ENCODE results near the gene CCDC78. TPM values are rescaled to one million over a fixed set of nuclear protein-coding genes. Genes with fewer than 3 reads are reported as not detected.

CCDC78 gene
- total RNA-seq = 3.7 and 4.7 TPM in 2 replicates

DNA sequence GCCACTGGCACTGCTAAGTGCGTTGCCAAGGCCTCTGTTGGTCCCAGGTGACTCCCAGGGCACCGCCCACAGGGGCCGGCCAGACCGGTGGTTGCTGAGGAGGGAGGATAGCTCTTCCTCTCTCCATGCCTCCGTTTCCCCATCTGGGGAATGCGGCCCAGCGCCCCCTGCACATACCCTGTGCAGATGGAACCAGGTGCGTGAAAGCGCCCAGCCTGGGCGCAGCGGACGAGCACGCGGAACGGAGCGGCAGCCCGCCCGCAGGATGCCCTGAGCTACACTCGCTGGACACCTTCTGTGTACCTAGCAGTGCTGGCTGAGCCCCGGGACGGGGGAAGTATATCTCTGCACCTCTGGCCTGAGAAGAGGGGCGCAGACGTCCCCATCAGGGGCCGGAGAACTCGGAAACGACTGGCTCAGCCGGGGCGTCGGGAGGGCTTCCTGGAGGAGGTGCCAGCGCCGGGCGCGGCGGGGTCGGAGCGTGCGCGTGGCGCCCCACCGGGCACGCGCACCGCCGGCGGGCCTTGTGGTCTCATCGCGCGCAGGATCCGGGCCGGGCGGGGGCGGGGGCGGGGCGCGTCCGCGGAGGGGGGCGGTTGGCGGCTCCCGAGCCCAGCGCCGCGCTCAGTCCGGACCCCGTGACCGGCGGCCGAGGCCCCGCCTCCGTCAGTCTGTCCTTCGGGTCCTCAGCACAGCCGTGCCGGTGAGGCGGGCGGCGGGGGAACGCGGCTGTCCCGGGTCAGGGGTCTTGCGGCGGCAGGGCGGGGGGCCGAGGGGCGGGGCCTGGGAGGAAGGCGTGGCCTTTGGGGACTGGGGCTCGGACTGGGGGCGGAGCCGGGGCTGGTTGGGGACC lies at the start of gene CCDC78, which contains the start of gene HAGHL:
Gene CCDC78, minus strand, starts transcription at position 6 of the 853 bp plus-strand sequence. CDS start 76 bp downstream, outside the sequence.
Gene HAGHL, plus strand, starts transcription at position 669 of the 853 bp plus-strand sequence. CDS start 404 bp downstream, outside the sequence.

DNA sequence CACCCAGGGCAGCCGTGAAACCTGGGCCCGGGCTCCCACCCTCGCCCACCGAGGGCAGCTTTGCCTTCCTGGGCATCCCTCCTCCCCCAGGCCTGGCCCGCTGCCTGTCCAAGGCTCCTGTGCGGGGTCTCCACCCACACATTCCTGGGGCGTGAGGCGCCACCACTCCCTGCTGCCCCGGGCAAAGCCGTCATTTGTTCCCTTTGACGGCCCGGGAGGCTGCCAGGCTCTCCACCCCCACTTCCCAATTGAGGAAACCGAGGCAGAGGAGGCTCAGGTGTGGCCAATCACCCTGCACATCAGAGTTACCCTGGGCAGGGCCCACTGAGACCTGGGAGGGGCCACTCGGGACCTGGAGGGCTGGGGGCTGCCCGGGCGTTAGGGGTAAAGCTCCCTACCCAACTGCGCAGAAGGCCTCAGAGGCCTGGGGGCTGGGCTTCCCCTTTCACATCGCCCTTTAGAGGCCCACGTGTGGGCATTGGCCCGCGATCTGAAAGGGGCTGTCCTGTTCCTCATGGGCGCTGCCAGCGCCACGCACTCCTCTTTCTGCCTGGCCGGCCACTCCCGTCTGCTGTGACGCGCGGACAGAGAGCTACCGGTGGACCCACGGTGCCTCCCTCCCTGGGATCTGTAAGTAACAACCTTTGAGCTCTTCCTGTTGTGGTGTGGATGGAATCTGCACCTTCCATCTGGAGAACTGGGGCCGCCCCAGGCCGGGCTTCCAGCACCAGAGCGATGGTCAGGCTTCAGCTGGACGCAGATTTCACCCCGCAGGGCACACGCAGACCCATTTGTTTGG lies 34.5 kb upstream of the CCDC78 start, which contains the start of gene MSLN:
Gene MSLN, plus strand, starts transcription at position 190 of the 799 bp plus-strand sequence. CDS start 1,947 bp downstream, outside the sequence.

DNA sequence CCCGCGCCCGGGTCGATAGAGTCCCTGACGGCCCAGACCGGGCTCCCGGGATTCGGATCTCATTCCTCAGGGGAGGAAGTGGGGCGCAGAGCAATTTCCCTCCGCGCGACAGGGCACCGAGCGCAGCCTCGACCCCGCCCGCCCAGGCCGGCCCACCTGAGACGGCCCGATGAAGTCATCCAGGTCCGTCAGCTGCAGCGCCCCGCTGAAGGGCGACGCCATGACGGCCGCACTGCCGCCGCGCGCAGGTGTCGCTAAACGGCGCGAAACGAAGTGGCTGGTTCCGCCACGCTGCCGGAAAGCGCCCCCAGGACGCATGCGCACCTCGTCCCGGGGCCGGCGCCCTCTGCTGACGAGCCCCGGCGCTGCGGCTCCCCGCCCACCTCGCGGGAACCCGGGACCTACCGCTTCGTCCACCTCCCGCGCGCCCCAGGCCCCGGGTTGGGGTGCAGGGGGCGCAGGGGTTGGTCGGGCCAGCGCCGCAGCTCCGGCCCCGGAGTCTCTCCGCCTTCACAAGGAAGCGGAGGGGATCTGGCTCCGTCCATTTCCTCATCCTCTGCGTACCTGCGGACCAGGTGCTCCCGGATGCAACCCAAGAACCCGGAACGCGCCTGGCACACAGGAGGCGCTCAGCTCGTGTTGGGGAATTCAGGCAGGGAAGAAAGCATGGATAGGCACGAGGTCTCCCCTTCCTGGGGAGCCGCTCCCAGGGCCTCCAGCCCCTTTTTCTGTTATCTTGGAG lies 14.7 kb upstream of the CCDC78 start, which contains the start of gene CIAO3:
Gene CIAO3, minus strand, starts transcription at position 234 of the 742 bp plus-strand sequence. Its CDS starts 12 bp downstream, at position 222.

DNA sequence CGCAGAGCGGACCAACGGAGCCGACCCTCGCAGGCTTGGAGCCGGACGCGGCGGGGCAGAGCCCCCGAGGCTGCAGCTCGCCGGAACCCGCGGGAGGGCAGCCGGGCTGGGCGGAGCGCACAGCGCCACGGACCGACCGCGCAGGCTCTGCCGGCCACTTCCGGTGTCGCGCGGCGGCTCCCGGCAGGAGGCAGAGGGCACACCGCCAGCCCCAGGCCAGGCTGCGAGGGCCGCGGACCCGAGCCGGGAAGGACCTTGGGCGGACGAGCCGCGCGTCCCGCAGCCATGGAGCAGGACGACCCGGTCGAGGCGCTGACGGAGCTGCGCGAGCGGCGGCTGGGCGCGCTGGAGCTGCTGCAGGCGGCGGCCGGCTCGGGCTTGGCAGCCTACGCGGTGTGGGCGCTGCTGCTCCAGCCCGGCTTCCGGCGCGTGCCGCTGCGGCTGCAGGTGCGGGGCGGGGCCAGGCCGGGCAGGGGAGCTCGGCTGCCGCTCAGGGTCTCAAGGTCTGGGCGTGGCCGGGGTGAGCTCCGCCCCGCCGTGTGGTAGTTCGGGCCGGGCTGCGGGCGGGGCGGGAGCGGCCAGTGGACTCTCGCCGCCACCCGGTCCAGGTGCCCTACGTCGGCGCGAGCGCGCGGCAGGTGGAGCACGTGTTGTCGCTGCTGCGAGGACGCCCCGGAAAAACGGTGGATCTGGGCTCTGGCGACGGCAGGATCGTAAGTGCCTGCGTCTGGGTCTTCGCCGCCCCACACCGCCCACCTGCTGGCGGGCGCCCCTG lies 5.1 kb downstream of the CCDC78 start, which contains the start of gene ANTKMT:
Gene ANTKMT, plus strand, starts transcription at position 157 of the 775 bp plus-strand sequence. Its CDS starts 129 bp downstream, at position 286.

DNA sequence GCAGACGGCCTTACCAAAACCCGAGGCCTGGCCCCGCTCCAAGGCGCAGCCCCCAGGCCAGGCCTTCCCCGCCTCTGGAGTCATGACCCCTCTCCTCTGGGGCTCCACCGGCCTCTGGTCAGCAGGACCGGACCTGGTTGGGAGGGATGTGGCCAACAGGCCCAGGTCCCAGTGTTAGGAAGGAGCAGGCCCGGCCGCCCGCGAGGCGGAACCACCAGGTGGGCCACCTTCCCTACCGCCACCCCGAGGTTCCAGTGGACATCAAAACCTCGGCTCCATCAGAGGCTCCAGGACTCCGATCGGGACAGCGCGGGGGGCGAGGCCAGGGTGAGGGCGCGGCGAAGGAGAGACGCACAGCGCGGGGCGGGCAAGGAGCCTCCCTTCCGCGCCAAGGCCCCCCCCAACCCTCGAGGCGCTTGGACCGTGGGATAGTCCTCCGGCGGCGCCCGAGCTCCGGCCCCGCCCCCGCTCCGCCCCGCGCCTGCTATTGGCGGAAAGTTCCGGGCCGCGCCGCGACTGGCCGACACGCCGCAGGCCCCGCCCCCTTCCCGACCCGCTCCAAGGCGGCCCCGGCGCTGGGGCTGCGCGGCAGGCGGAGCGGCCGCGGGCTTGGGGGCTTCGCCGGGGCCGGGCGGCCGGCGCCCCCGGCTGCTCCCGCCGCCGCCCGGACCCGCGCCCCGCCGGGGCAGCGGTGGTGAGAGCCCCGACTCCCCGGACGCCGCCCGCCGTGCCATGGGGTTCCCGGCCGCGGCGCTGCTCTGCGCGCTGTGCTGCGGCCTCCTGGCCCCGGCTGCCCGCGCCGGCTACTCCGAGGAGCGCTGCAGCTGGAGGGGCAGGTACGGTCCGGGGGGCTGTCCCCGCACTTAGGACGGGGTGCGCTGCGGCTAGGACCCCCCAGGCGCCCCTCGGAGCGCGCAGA lies 11.4 kb downstream of the CCDC78 start, which contains the start of gene METRN:
Gene METRN, plus strand, starts transcription at position 561 of the 919 bp plus-strand sequence. Its CDS starts 172 bp downstream, at position 733.

DNA sequence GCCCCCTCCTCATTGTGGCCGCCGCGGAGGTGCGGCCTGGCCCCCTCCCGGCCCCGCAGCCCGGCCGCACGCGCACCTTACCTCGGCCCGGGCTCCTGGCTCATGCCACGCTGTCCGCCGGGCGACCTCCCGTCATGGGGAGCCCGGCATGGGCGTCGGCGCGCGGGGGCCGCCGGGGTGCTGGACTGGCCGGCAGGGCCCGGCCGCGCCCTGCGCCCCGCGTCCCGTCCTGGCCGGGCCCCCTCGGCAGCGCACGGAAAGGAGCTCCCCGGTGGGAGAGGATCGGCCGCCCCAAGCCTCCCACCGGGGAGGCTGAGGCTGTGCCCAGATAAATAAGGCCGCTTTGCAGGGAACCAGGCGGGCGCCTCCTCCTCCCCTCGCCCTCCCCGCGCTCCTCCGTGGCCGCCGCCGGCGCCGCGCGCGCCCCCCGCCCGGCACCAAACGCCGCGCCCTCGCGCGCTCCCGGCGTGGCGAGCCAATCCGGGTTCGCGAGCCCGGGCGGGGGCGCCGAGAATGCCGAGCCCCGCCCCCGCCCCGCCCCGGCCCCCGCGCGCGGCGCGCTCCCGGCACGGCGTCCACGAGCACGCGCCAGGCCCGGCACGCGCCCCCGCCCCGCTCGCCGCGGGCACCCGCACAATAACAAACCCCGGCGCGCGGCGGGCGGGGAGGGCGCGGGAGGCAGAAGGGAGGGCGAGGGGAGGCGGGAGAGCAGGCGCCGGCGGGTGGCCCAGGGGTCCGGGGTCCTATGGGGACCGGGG lies 20.6 kb downstream of the CCDC78 start, which contains the start of gene FBXL16:
Gene FBXL16, minus strand, starts transcription at position 371 of the 758 bp plus-strand sequence. CDS start 8,396 bp downstream, outside the sequence.

DNA sequence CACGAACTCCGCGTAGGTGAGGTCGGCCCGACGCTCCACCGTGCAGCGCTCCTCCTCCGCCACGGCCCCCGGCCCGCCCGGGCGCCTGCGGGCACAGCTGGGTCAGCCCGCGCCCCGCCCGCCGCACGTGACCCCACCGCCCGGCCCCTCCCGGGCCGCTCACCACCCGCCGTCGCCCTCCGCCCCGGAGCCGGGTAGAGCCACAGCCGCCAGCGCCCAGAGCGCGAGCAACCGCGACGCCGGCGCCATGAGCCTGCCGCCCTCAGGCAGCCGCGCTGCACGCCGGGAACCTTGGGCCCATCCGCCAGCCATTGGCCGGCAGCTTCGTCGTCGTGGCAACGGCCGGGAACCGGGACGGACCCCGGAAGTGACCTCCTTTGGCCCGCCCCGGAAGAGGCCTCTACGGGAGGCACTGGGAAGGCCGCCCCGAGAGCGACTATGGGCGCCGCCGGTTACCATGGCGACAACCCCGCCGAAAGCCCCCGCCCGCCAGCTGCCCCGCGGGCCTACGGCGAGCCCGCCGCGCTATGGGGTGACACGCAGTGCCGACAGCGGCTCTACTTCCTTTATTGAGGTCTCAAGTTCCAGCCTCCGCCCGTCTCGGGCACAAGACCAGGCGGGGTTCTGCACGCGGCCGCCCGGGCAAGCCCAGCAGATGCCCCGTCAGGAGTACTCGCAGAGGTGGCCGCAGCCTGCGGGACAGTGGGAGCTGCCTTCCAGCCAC lies 42.0 kb downstream of the CCDC78 start, which contains the start of gene JMJD8:
Gene JMJD8, minus strand, starts transcription at position 264 of the 724 bp plus-strand sequence. Its CDS starts 15 bp downstream, at position 249.

DNA sequence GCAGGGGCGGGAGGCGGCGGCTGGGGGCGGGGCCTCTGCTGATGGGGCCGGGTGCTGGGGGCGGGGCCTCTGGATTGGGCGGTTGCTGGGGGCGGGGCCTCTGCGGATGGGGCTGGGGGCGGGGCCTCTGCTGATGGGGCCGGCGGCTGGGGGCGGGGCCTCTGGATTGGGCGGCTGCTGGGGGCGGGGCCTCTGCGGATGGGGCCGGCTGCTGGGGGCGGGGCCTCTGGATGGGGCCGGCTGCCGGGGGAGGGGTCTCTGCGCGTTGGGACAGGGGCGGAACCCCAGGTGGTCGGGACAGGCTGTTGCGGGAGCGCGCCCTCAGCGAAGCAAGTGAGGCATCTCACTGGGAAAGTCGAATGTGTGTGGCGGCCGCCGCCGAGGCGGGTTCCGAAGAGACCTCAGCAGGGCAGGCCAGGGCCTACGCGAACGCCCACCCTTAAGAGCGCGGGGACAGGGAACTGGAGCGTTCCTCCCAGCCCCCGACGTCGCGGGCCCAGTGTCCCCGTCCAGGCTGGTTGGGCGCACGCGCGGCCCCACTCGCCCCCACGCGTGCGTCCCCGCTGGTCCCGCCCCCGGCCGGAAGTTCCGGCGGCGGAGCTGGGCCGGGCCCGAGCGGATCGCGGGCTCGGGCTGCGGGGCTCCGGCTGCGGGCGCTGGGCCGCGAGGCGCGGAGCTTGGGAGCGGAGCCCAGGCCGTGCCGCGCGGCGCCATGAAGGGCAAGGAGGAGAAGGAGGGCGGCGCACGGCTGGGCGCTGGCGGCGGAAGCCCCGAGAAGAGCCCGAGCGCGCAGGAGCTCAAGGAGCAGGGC lies 46.2 kb downstream of the CCDC78 start, which contains the start of gene STUB1:
Gene STUB1, plus strand, starts transcription at position 597 of the 811 bp plus-strand sequence. Its CDS starts 116 bp downstream, at position 713.

DNA sequence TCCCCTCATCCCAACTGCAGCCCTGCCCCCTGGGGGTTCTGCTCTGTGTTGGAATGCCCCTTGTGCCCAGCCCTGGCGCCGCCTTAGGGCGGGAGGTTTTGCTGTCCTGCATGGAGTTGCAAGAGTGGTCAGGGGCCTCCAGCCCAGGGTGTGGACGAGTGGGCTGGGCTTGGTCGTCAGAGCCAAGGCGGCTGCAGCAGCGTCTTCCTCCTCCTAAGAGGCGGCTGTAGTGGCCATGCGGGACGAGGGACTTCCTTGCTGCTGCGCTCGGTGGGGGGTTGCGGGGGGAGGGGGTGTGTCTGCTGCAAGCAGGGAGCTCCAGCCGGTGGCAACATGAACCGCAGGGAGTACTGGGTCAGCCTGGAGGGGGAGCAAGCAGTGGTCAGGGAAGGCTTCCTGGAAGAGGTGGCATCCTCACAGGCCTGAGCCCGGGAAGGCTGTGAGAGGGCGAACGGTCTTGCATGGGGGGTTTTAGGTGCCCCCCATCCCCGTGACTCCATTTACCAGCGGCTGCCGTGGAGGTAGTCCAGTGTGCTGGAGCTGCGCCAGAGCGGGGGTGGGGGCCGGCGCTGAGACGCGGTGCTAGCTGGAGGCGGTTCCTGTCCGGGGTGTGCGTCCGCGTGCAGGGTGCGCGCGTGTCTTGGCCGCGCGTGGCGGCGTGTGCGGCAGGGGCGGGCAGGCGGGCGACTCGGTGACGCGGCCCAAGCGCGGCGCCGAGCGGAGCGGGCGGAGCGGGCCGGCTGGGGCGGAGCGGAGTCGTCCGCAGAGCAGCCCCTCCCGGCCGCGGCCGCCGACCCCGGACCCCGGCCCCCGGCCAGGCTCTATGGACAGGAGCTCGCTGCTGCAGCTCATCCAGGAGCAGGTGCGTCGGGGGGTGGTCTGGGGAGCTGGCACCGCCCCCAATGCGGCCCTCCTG lies 51.0 kb downstream of the CCDC78 start, which contains the start of gene RHBDL1:
Gene RHBDL1, plus strand, starts transcription at position 704 of the 916 bp plus-strand sequence. Its CDS starts 120 bp downstream, at position 824.

Small RNA genes lying within 50 kb of the gene (small RNA-seq; reads per million reads assigned to genes)
- not detected for gene MIR662

Other genes starting within 250 kb of the CCDC78 start
- gene CAPN15, start 198.7 kb downstream of the CCDC78 start, total RNA-seq = 45.2 and 67.6 TPM in 2 replicates
- gene PRR35, start 166.0 kb downstream of the CCDC78 start, total RNA-seq = not detected in 2 replicates
- gene NHLRC4, start 159.4 kb downstream of the CCDC78 start, total RNA-seq = 0.37 and 0.59 TPM in 2 replicates
- 23.5 and 25.6 TPM in 2 replicates for gene PIGQ, start 156.5 kb downstream of the CCDC78 start, total RNA-seq
- 11.4 and 13.3 TPM in 2 replicates for gene RAB40C, start 136.4 kb downstream of the CCDC78 start, total RNA-seq
- 0.20 and 0.37 TPM in 2 replicates for gene WFIKKN1, start 95.5 kb downstream of the CCDC78 start, total RNA-seq
- gene METTL26, start 90.1 kb downstream of the CCDC78 start, total RNA-seq = 88.2 and 125 TPM in 2 replicates
- 23.7 and 25.7 TPM in 2 replicates for gene MCRIP2, start 84.6 kb downstream of the CCDC78 start, total RNA-seq
- gene WDR90, start 77.1 kb downstream of the CCDC78 start, total RNA-seq = 15.4 and 25.8 TPM in 2 replicates
- gene RHOT2, start 58.3 kb downstream of the CCDC78 start, total RNA-seq = 40.4 and 58.6 TPM in 2 replicates
- 0.39 and 1.8 TPM in 2 replicates for gene RHBDL1, start 50.8 kb downstream of the CCDC78 start, total RNA-seq
- 129 and 152 TPM in 2 replicates for gene STUB1, start 46.0 kb downstream of the CCDC78 start, total RNA-seq
- gene JMJD8, start 42.1 kb downstream of the CCDC78 start, total RNA-seq = 30.9 and 35.6 TPM in 2 replicates
- 9.6 and 10.0 TPM in 2 replicates for gene WDR24, start 36.0 kb downstream of the CCDC78 start, total RNA-seq
- gene FBXL16, start 20.6 kb downstream of the CCDC78 start, total RNA-seq = 0.37 and 0.59 TPM in 2 replicates
- 54.0 and 71.2 TPM in 2 replicates for gene METRN, start 11.3 kb downstream of the CCDC78 start, total RNA-seq
- 27.2 and 28.3 TPM in 2 replicates for gene ANTKMT, start 5.3 kb downstream of the CCDC78 start, total RNA-seq
- 15.8 and 18.8 TPM in 2 replicates for gene HAGHL, start 663 bp upstream of the CCDC78 start, total RNA-seq
- gene CIAO3, start 14.6 kb upstream of the CCDC78 start, total RNA-seq = 34.8 and 36.0 TPM in 2 replicates
- not detected in 2 replicates for gene MSLN, start 34.3 kb upstream of the CCDC78 start, total RNA-seq
- 27.2 and 29.1 TPM in 2 replicates for gene RPUSD1, start 61.9 kb upstream of the CCDC78 start, total RNA-seq
- 16.9 and 20.1 TPM in 2 replicates for gene CHTF18, start 62.2 kb upstream of the CCDC78 start, total RNA-seq
- gene GNG13, start 74.3 kb upstream of the CCDC78 start, total RNA-seq = not detected in 2 replicates
- gene LMF1, start 244.5 kb upstream of the CCDC78 start, total RNA-seq = 11.1 and 18.0 TPM in 2 replicates

Data from subcutaneous preadipocyte (primary cell).